Measurements from ENCODE around the gene SLC35G6.
"Not testable (repeated sequence)": the region's sequence is repeated elsewhere in the genome, so short reads cannot be mapped to it uniquely, and the experiment has no call there.

The SLC35G6 gene

GRCh38 chr17:7448461-7448860 is 32.8 kb upstream of the SLC35G6 start:
- in situ Hi-C loops (cut with HindIII; ENCODE audit: low pct_ligation_motif_present, low pct_unique_long_range_greater_than_20kb, low sequenced_read_pairs): no loop called here
- DNase-seq: no peak

DNA sequence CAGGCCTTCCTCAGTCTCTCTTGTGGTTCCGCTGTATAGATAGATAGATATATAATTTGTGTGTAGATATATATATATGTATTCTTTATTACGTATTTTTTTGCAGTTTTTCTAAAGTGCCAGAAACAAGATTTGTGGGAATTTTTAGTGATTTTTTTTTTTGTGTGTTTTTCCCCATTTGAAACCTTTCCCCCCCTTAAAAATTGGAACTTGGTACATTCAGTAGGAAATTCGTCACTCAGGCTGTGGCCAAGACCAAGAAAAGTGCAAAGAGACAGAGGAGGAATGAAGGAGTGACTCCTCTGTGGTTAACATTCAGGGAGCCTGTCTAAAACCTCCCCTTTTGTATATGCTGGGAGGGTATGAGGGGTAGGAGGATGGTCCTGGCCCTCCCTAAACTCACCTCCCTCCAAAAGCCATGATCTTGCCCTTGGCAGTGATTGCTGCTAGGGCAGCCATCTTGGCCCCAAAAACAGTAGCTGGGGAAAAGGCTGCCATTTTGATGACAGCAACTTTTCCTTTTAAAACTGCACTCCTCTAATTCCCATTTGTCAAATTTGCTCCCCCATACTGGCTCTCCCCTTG is 21.2 kb upstream of the SLC35G6 start:
- no peak for DNase-seq
- in situ Hi-C loops (cut with HindIII; ENCODE audit: low pct_ligation_motif_present, low pct_unique_long_range_greater_than_20kb, low sequenced_read_pairs): no loop called here

- no peak for DNase-seq
- in situ Hi-C loops (cut with HindIII; ENCODE audit: low pct_ligation_motif_present, low pct_unique_long_range_greater_than_20kb, low sequenced_read_pairs): no loop called here
Observed at GRCh38 chr17:7460850-7461660, 20.2 kb upstream of the SLC35G6 start.

DNA sequence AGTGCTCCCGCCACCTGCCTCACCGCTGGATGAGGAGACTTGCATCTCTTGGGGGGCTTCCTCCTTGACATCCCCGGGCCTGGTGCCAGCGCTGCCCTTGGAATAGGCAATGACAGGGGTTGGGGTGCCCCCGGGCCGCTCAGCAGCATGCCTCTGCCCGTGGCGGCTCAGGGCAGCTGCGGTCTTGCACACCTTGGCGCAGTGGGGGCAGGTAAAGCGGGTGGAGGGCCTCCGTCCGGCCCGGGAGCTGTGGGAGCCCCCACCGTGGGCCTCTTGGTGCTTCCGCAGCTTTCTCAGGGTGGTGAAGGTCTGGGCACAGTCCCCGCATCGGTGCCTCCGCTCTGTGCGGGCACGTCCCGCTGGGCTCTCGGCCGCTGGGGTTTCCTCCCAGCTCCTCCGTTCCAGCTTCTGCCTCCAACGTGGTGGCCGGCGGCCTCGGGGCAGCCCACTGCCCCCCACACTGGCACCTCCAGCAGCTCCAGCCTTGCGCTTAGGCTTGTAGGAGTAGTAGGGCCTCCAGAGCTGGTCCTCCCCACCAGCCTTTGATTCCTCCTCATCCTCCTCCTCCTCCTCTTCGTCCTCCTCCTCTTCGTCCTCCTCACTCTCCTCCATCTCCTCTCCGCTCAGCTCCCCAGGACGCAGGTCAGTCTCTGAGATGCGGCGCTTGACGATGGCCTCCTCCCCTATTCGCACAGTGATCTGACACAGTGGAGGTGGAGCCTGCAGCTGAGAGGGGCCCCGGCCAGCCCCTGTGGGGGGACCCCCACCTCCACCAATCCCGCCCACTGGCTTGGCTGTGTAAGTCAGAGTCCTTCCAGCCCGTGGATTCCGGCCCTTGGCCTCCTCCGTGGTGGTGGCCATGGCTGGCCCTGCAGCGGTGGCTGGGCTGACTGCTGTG is 18.5 kb upstream of the SLC35G6 start:
- in situ Hi-C loops (cut with HindIII; ENCODE audit: low pct_ligation_motif_present, low pct_unique_long_range_greater_than_20kb, low sequenced_read_pairs): no loop called here
- DNase-seq: no peak

DNA sequence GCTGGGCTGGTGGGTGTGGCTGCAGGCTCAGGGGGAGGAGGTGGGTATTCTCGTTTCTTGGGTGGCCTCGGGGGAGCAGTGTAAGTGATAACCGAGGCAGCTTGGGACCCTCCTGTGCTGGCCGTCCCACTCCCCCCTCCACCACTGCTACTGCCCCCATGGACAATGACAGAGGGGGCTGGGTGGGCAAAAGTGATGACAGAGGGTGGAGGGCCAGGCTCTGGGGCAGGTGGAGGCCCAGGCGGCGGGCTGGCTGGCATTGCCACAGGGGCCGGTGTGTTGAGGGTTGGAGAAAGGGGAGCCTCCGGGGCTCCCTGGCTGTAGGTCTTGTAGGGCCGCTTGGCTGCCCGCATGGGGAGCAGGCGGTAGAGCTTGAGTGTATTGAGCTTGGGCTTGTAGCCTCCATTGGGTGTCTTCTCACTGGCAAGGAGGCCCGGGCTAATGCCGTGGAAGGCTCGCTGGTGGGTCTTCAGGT is 17.8 kb upstream of the SLC35G6 start:
- in situ Hi-C loops (cut with HindIII; ENCODE audit: low pct_ligation_motif_present, low pct_unique_long_range_greater_than_20kb, low sequenced_read_pairs): no loop called here
- DNase-seq: no peak

GRCh38 chr17:7464081-7464480 is 17.2 kb upstream of the SLC35G6 start:
- in situ Hi-C loops (cut with HindIII; ENCODE audit: low pct_ligation_motif_present, low pct_unique_long_range_greater_than_20kb, low sequenced_read_pairs): no loop called here
- no peak for DNase-seq

- in situ Hi-C loops (cut with HindIII; ENCODE audit: low pct_ligation_motif_present, low pct_unique_long_range_greater_than_20kb, low sequenced_read_pairs): no loop called here
- no peak for DNase-seq
Observed at GRCh38 chr17:7465597-7466275, 15.5 kb upstream of the SLC35G6 start.

DNA sequence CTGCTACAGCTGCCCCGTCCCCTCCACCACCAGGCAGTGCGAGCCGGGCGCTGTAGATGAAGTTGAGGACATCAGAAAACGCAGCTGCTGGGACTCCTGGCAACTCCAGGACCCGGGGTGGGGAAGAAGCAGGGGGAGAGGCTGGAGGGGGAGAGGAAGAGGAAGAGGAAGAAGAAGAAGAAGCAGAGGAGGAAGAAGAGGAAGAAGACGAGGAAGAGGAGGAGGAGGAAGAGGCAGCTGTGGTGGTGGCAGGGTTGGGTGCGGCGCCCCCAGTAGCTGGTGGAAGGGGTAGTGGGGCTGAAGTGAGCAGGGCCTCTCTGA is 15.0 kb upstream of the SLC35G6 start:
- DNase-seq: no peak
- in situ Hi-C loops (cut with HindIII; ENCODE audit: low pct_ligation_motif_present, low pct_unique_long_range_greater_than_20kb, low sequenced_read_pairs): no loop called here

DNA sequence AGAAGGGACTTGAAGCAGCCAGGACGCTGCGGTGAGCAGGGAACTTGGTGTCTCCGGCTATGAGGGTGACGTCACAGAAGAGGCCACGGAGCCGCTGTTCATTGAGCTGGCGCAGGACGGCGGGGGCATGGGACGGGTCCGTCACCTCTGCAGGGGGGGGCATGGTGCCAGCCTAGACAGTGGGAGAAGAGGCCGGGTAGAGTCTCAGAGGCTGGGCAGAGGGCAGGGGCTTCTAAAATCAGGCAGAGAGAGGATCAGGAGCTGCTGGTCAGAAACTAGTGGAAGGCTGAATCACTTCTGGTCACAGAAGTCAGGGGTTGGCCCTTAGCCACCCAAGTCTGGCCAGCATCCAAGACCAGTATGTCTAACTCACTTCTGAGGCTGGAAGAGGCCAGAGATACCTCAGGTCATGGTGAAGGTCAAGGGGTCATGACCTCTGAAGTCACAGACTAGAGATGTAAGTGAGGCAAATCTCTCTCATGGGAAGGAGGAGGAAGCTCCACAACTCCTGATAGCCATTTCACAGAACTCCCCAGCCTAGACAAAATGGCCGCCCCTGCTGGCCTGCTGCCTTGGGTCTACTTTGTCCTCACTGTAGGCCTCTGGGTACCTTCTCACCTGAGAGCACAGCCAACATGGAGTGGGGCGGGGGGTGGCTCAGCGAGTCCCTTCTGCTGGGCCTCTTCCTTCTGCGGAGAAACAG is 14.5 kb upstream of the SLC35G6 start:
- peak; percentile 41 for DNase-seq
- in situ Hi-C loops (cut with HindIII; ENCODE audit: low pct_ligation_motif_present, low pct_unique_long_range_greater_than_20kb, low sequenced_read_pairs): no loop called here

DNA sequence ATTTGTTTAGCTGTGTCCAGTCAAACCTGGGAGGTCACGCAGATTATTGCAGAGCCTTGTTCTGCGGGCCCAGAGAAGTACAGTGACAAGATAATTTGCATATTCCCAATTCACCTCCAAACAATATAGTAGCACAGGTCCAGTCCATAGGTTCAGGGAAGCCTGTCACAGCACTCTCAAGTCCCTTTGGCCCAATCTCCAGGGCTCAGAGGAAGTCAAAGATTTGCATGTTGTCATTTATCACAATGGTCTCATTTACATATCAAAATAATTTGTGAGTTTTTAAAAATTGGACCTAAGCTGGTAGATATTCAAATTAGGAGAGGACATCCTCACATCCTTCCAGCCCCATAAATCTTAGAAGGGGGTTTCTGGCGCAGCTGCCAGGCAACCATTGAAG is 13.7 kb upstream of the SLC35G6 start:
- no peak for DNase-seq
- in situ Hi-C loops (cut with HindIII; ENCODE audit: low pct_ligation_motif_present, low pct_unique_long_range_greater_than_20kb, low sequenced_read_pairs): no loop called here

- DNase-seq: no peak
- in situ Hi-C loops (cut with HindIII; ENCODE audit: low pct_ligation_motif_present, low pct_unique_long_range_greater_than_20kb, low sequenced_read_pairs): no loop called here
Observed at GRCh38 chr17:7468290-7468689, 13.0 kb upstream of the SLC35G6 start.

DNA sequence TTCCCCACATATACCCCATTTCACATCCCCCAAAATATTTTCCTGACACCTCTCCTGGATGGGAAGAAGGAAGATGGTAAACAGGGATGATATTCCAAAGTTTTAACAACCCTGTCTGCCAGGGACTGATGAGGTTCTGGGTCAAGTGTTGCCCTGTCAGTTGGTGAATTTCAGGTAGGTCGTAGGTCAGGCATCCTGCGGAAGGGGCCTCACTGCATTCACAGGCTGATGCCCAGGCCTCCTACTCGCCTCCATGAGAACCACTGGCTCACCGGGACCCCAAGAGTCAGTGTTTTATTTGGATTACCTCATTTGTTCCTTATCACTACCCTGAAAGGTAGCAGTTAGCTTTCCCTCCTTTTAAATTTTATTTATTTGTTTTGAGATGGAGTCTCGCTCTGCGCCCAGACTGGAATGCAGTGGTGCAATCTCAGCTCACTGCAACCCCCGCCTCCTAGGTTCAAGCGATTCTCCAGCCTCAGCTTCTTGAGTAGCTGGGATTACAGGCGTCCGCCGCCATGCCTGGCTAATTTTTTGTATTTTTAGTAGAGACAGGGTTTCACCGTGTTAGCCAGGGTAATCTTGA is 12.3 kb upstream of the SLC35G6 start:
- in situ Hi-C loops (cut with HindIII; ENCODE audit: low pct_ligation_motif_present, low pct_unique_long_range_greater_than_20kb, low sequenced_read_pairs): no loop called here
- DNase-seq: no peak

DNA sequence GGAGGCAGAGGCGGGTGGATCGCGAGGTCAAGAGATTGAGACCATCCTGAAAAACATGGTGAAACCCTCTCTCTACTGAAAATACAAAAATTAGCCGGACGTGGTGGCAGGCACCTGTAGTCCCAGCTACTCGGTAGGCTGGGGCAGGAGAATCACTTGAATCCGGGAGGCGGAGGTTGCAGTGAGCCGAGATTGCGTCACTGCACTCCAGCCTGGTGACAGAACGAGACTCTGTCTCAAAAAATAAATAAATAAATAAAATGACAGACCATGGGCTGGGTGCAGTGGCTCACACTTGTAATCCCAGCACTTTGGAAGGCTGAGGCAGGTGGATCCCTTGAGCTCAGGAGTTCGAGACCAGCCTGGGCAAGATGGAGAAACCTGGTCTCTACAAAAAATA is 11.4 kb upstream of the SLC35G6 start:
- DNase-seq; in situ Hi-C loops (cut with HindIII; ENCODE audit: low pct_ligation_motif_present, low pct_unique_long_range_greater_than_20kb, low sequenced_read_pairs): not testable (repeated sequence)

- DNase-seq; in situ Hi-C loops (cut with HindIII; ENCODE audit: low pct_ligation_motif_present, low pct_unique_long_range_greater_than_20kb, low sequenced_read_pairs): not testable (repeated sequence)
Observed at GRCh38 chr17:7470457-7470973, 10.7 kb upstream of the SLC35G6 start.

DNA sequence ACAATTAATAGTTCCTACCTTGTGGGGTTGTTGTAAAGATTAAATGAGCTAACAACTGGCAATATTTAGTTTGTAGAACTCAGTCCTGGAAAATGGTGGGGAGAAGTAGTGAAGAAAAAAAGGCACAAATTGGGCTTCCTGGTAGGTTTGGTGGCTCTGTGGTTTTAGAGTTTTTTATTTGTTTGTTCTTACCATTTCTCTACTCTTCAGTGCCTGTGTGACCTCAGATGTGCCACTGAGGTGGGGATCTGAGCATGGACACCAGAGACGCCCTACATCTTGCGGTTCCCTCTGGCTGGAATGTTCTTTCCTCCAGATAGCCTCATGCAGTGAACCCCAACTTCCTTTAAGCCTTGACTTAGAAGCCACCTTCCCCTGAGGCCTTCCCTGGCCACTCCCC is 9.5 kb upstream of the SLC35G6 start:
- in situ Hi-C loops (cut with HindIII; ENCODE audit: low pct_ligation_motif_present, low pct_unique_long_range_greater_than_20kb, low sequenced_read_pairs): no loop called here
- DNase-seq: no peak

GRCh38 chr17:7474767-7475166 is 6.5 kb upstream of the SLC35G6 start:
- DNase-seq; in situ Hi-C loops (cut with HindIII; ENCODE audit: low pct_ligation_motif_present, low pct_unique_long_range_greater_than_20kb, low sequenced_read_pairs): not testable (repeated sequence)

DNA sequence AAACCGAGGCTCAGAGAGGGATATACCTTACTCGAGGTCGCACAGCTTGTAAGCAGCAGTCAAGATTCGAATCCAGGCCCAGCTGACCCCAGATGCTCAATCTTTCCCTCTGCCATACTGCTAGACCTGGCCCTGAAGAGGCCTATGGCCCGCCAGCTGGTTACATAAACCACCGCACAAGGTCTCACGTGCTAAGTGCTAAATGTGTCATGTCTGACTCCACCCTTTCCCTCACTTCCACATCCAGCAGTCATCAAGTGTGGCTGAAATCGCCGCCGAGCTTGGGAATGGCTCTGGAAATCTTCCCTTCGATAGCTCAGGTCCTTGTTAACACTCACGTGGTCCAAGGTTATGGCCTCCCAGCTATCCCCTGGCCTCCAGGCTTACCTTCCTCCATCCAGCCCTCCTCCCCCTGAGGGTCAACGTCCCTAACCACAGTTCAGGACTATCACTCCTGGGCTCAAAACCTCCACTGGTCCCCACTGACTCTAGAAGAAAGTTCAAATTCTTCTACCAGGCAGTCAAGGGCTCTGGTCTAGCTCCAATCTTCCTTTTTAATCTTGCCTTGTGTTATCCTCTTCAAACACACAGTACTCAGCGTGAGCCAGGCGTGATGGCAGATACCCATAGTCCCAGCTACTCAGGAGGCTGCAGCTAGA is 5.4 kb upstream of the SLC35G6 start:
- no peak for DNase-seq
- in situ Hi-C loops (cut with HindIII; ENCODE audit: low pct_ligation_motif_present, low pct_unique_long_range_greater_than_20kb, low sequenced_read_pairs): no loop called here
